MM.1S (cell line): ENCODE data around the gene ODF2.

Source experiments
- DNase-seq: peaks from one replicate; pipeline ENCODE4 v3.0.0-alpha.2; 2015
- H2AFZ ChIP-seq: fragments of 300-600 bp; sonication (generic); 2 replicates; pipeline ENCODE4 v1.6.0; 2016; ENCODE audit warnings: antibody characterized with exemption, low read length
- H3F3A ChIP-seq: fragments of 300-600 bp; sonication (generic); 2 replicates; pipeline ENCODE4 v1.6.1; 2016; ENCODE audit warnings: mild to moderate bottlenecking, antibody characterized with exemption, low read length, moderate library complexity, mixed read lengths; ENCODE audit not compliant: insufficient read depth
- H3K27ac ChIP-seq: fragments of 300-600 bp; sonication (generic); 2 replicates; pipeline ENCODE4 v1.5.1; 2016; ENCODE audit warnings: mild to moderate bottlenecking, low read length
- H3K27me3 ChIP-seq: fragments of 300-600 bp; sonication (generic); replicated peaks from 2 replicates; pipeline ENCODE4 v1.6.0; 2016; ENCODE audit warnings: low read length; ENCODE audit not compliant: insufficient read depth
- H3K36me3 ChIP-seq: fragments of 300-600 bp; sonication (generic); replicated peaks from 2 replicates; pipeline ENCODE4 v1.6.1; 2016; ENCODE audit warnings: mild to moderate bottlenecking, low read length, mixed read lengths; ENCODE audit not compliant: insufficient read depth
- H3K4me1 ChIP-seq: fragments of 300-600 bp; sonication (generic); 2 replicates; pipeline ENCODE4 v1.6.1; 2016; ENCODE audit warnings: low read length, mixed read lengths
- H3K4me2 ChIP-seq: fragments of 300-600 bp; sonication (generic); 2 replicates; pipeline ENCODE4 v1.6.0; 2016; ENCODE audit warnings: low read depth, low read length
- H3K4me3 ChIP-seq: fragments of 300-600 bp; sonication (generic); 2 replicates; pipeline ENCODE4 v1.5.1; 2016; ENCODE audit warnings: low read length, mixed read lengths
- H3K79me2 ChIP-seq: fragments of 300-600 bp; sonication (generic); 2 replicates; pipeline ENCODE4 v1.6.1; 2016; ENCODE audit warnings: mixed run types, low read length, mixed read lengths
- H3K9ac ChIP-seq: fragments of 300-600 bp; sonication (generic); 2 replicates; pipeline ENCODE4 v1.6.1; 2016; ENCODE audit warnings: low read length, mixed read lengths
- H3K9me2 ChIP-seq: fragments of 300-600 bp; sonication (generic); replicated peaks from 2 replicates; pipeline ENCODE4 v1.6.1; 2016; ENCODE audit warnings: mild to moderate bottlenecking, low read length, mixed read lengths; ENCODE audit not compliant: insufficient read depth
- H3K9me3 ChIP-seq: fragments of 300-600 bp; sonication (generic); replicated peaks from 2 replicates; pipeline ENCODE4 v1.6.1; 2016; ENCODE audit warnings: mild to moderate bottlenecking, low read length, mixed read lengths; ENCODE audit not compliant: insufficient read depth
- H4K20me1 ChIP-seq: fragments of 300-600 bp; sonication (generic); 2 replicates; pipeline ENCODE4 v1.6.1; 2016; ENCODE audit warnings: mild to moderate bottlenecking, low read length, moderate library complexity, mixed read lengths; ENCODE audit not compliant: insufficient read depth
- CTCF ChIP-seq: fragments of 300-600 bp; sonication (generic); IDR thresholded peaks from 2 replicates; pipeline ENCODE4 v1.5.1; 2016; ENCODE audit warnings: antibody characterized with exemption, low read length, mixed read lengths
- EZH2 ChIP-seq: fragments of 300-600 bp; sonication (generic); optimal IDR thresholded peaks from 2 replicates; pipeline ENCODE3; 2017; ENCODE audit warnings: low read depth, mild to moderate bottlenecking, antibody characterized with exemption, low read length, mixed read lengths
- EZH2phosphoT487 ChIP-seq: fragments of 300-600 bp; sonication (generic); IDR thresholded peaks from 2 replicates; pipeline ENCODE4 v1.6.1; 2018; ENCODE audit warnings: antibody characterized with exemption, low read length

Gene ODF2

DNA sequence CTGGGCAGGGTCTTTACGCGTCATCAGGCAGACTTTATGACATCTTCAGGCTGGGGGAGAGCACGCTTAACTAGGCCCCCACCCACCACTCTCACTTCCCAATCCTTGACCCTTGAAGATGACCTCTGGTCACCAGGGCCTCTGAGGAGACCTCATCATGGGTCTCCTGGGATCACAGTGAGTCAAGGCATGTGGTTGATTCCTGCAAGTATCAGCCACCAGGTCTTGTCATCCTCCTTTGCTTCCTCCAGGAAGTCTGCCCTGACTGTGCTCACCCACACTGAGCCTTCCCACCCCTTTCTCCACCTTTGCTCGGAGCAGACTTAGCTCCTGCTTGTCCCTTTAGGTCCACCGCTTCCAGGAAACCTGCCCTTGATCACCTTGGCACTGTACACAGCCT lies 17.3 kb downstream of the ODF2 start:
- Histone ChIP-seq H3K79me2 (no peaks in the 10 kb centered on the region), H3K27ac (no peak overlapping the region), H3K4me2 (no peak overlapping the region), H3K9me2 (no peaks in the 10 kb centered on the region), H3K9me3 (no peaks in the 10 kb centered on the region), H3K4me3 (no peak overlapping the region), H3K9ac (no peak overlapping the region), H3K4me1 (no peaks in the 10 kb centered on the region), H4K20me1 (no peaks in the 10 kb centered on the region), H2AFZ (no peak overlapping the region), H3F3A (no peaks in the 10 kb centered on the region), H3K27me3 (no peaks in the 10 kb centered on the region), H3K36me3 (no peaks in the 10 kb centered on the region; the same call in 1 of the 2 replicates)
- TF ChIP-seq CTCF (no peak), EZH2phosphoT487 (no peak), EZH2 (no peak)
- no peak for DNase-seq

GRCh38 chr9:128475867-128476266 lies 20.1 kb downstream of the ODF2 start:
- Histone ChIP-seq H3K27ac (no peak overlapping the region), H3F3A (no peaks in the 10 kb centered on the region), H3K9me3 (no peaks in the 10 kb centered on the region), H3K4me2 (no peak overlapping the region), H3K9ac (no peak overlapping the region), H2AFZ (no peak overlapping the region), H3K9me2 (no peaks in the 10 kb centered on the region), H4K20me1 (no peaks in the 10 kb centered on the region), H3K4me1 (no peaks in the 10 kb centered on the region), H3K27me3 (no peaks in the 10 kb centered on the region), H3K4me3 (no peak overlapping the region), H3K36me3 (no peaks in the 10 kb centered on the region; the same call in 1 of the 2 replicates), H3K79me2 (no peaks in the 10 kb centered on the region)
- TF ChIP-seq CTCF (no peak), EZH2phosphoT487 (no peak), EZH2 (no peak)
- no peak for DNase-seq

DNA sequence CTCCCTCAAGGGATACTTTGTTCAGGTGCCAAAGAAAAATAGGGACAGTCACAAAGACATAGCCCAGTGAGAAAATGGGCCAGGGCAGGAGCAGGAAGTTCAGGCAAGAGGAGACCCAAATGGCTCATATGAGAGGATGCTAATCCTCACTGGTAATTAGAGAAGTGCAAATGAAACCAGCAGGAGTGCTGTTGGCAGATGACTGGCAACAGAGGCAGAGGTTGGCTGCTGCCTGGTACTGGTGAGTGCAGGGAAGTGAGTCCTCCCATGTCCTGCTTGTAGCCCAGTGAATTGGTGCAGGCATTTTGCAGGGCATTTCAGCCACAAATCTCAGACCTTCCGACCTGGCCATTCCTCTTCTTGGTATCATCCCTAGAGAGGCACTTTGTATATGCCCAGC lies 23.5 kb downstream of the ODF2 start:
- no peaks in the 10 kb centered on the region for H3K27me3 ChIP-seq
- no peaks in the 10 kb centered on the region; the same call in 1 of the 2 replicates for H3K36me3 ChIP-seq
- TF ChIP-seq CTCF = no peak
- no peak for TF ChIP-seq EZH2
- no peak for DNase-seq
- H3K9me3 ChIP-seq = no peaks in the 10 kb centered on the region
- H4K20me1 ChIP-seq = no peaks in the 10 kb centered on the region
- H3K79me2 ChIP-seq = no peaks in the 10 kb centered on the region
- H2AFZ ChIP-seq = no peak overlapping the region
- no peaks in the 10 kb centered on the region for H3F3A ChIP-seq
- H3K9me2 ChIP-seq = no peaks in the 10 kb centered on the region
- H3K4me3 ChIP-seq = no peak overlapping the region
- no peak overlapping the region for H3K27ac ChIP-seq
- H3K4me1 ChIP-seq = no peaks in the 10 kb centered on the region
- H3K9ac ChIP-seq = no peak overlapping the region
- H3K4me2 ChIP-seq = no peak overlapping the region
